ENCODE measurements around the gene R3HDM2.

- TF ChIP-seq, protein P1, sequence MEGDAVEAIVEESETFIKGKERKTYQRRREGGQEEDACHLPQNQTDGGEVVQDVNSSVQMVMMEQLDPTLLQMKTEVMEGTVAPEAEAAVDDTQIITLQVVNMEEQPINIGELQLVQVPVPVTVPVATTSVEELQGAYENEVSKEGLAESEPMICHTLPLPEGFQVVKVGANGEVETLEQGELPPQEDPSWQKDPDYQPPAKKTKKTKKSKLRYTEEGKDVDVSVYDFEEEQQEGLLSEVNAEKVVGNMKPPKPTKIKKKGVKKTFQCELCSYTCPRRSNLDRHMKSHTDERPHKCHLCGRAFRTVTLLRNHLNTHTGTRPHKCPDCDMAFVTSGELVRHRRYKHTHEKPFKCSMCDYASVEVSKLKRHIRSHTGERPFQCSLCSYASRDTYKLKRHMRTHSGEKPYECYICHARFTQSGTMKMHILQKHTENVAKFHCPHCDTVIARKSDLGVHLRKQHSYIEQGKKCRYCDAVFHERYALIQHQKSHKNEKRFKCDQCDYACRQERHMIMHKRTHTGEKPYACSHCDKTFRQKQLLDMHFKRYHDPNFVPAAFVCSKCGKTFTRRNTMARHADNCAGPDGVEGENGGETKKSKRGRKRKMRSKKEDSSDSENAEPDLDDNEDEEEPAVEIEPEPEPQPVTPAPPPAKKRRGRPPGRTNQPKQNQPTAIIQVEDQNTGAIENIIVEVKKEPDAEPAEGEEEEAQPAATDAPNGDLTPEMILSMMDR (conservative IDR thresholded peaks at IDR 0.05; ENCODE audit: low read length) = no peak
- TF ChIP-seq EZH2phosphoT487 (IDR thresholded peaks at IDR 0.05; ENCODE audit: borderline replicate concordance, low read depth, low read length) = no peak
Observed at GRCh38 chr12:57367121-57367520, 63.7 kb downstream of the R3HDM2 start.
